HepG2 (cell line): ENCODE data around the gene EIF2S2. TPM values are rescaled to one million over a fixed set of nuclear protein-coding genes. Genes with fewer than 3 reads are reported as not detected.

Experiments
- CENPX ChIP-seq: sonication (generic); formaldehyde crosslinking; IDR thresholded peaks from 2 replicates; pipeline ENCODE4 v1.9.0; 2021; ENCODE audit warnings: mild to moderate bottlenecking, missing genetic modification reagents, moderate library complexity
- ELF3 ChIP-seq: IDR thresholded peaks from 2 replicates; pipeline ENCODE4 v1.6.1; 2016; ENCODE audit warnings: missing genetic modification reagents, missing compliant biosample characterization
- EZH2 ChIP-seq: conservative IDR thresholded peaks from 2 replicates; pipeline ENCODE4 v1.6.1; 2012; ENCODE audit warnings: mild to moderate bottlenecking, low read depth, low read length, moderate library complexity
- ISL2 ChIP-seq: sonication (generic); formaldehyde crosslinking; IDR thresholded peaks from 2 replicates; pipeline ENCODE4 v1.5.0; 2020; ENCODE audit warnings: missing genetic modification reagents
- KMT2B ChIP-seq: IDR thresholded peaks from 2 replicates; pipeline ENCODE4 v1.6.1; 2016; ENCODE audit warnings: missing genetic modification reagents, missing compliant biosample characterization
- PHF21A ChIP-seq: sonication (generic); formaldehyde crosslinking; IDR thresholded peaks from 2 replicates; pipeline ENCODE4 v1.5.0; 2020; ENCODE audit warnings: mild to moderate bottlenecking, missing genetic modification reagents
- RBM22 ChIP-seq: fragments of 200-400 bp; formaldehyde crosslinking; optimal IDR thresholded peaks from 2 replicates; pipeline ENCODE3; 2017; ENCODE audit warnings: mild to moderate bottlenecking, low read length, moderate library complexity
- ZNF263 ChIP-seq: sonication (generic); formaldehyde crosslinking; IDR thresholded peaks from 2 replicates; pipeline ENCODE4 v1.4.0; 2020; ENCODE audit warnings: missing genetic modification reagents
- ZNF616 ChIP-seq: sonication (generic); formaldehyde crosslinking; IDR thresholded peaks from 2 replicates; pipeline ENCODE4 v1.5.0; 2020; ENCODE audit warnings: low read depth, mild to moderate bottlenecking, missing genetic modification reagents
- ZNF781 ChIP-seq: sonication (generic); formaldehyde crosslinking; IDR thresholded peaks from 2 replicates; pipeline ENCODE4 v1.5.1; 2020; ENCODE audit warnings: borderline replicate concordance, mild to moderate bottlenecking, missing genetic modification reagents; ENCODE audit errors: not compliant biosample characterization
- ZSCAN9 ChIP-seq: IDR thresholded peaks from 2 replicates; pipeline ENCODE4 v1.6.1; 2016; ENCODE audit warnings: borderline replicate concordance
- polyA plus RNA-seq, 8 experiments: library from polyadenylated mRNA; depleted of rRNA in 3 of 8; stranded (reverse) in 7 of 8; unstranded in 1 of 8; fragments of >200 nt; fragmentation: Illumina TruSeq in 4 of 8; extraction: Trizol in 4 of 8; gene quantifications; 2 replicates each; pipeline versions ENCODE4 v1.2.1 to v1.2.3, GENCODE V29; 2011 to 2016; ENCODE audit warnings: low read depth in 4 of 8, missing spikeins in 1 of 8, mixed read lengths in 1 of 8; ENCODE audit not compliant: insufficient read depth in 1 of 8
- total RNA-seq, 5 experiments: library from RNA; depleted of rRNA; stranded (reverse); fragments of >200 nt; fragmentation: Illumina TruSeq; extraction: Trizol; gene quantifications; 2 replicates each; pipeline ENCODE4 v1.2.3, GENCODE V29; 2016; ENCODE audit warnings: low read depth in 1 of 5
- TF ChIP-seq, protein P1 (sequence below): sonication (generic); formaldehyde crosslinking; IDR thresholded peaks from 2 replicates; pipeline ENCODE4 v1.4.0; 2020; ENCODE audit warnings: missing genetic modification reagents
- TF ChIP-seq, protein P2 (sequence below): sonication (generic); formaldehyde crosslinking; IDR thresholded peaks from 2 replicates; pipeline ENCODE4 v1.5.0; 2020; ENCODE audit warnings: mild to moderate bottlenecking, missing genetic modification reagents
- TF ChIP-seq, protein P3 (sequence below): sonication (generic); formaldehyde crosslinking; conservative IDR thresholded peaks from 2 replicates; pipeline ENCODE4 v1.8.0; 2022; ENCODE audit warnings: low read depth, missing genetic modification reagents
- TF ChIP-seq, protein P4 (sequence below): IDR thresholded peaks from 2 replicates; pipeline ENCODE4 v1.6.1; 2016; ENCODE audit warnings: low read depth, control low read depth
- TF ChIP-seq, protein P5 (sequence below): sonication (generic); formaldehyde crosslinking; conservative IDR thresholded peaks from 2 replicates; pipeline ENCODE4 v1.8.1; 2023; ENCODE audit warnings: missing genetic modification reagents

The EIF2S2 gene
- total and polyA plus RNA-seq, 2 of the 13 experiments (the other 11 are each of a cell fraction or from before 2014, with no cell fraction given), result 126 to 213 TPM

DNA sequence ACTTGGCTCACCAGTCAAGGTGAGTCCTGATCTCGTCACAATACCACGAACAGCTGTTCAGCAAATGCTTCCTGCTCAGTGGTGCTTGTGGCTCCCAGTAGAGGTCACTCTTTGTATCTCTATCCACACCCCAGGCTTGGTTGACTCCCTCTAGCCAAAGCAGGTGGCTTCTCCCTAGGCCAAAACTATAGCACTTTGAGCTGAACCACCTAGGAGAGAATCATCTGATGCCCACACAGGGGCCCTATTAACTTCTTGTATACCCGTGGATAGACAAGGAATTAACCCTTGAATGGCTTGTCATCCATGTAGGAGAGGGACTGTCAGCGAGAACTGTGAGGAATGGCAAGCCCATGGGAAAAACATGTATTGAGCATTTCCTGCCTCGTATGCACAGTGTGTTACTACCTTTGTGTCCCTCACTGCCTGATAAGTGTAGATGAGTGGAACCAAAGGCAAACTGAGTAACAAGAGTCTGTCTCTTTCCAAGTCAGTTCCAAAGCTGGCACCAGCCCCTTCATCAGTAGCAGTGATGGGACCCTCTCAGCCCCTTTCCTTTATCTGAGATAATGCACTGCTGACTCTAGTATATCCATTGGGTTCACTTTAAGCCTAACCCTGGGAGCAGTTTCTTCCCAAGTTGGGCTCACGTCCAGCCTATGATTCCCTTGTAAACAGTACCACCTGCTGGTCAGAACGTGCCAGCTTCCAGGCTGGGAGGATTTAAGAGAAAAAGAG, 42.5 kb downstream of the EIF2S2 start (continued):
- TF ChIP-seq, protein P1, sequence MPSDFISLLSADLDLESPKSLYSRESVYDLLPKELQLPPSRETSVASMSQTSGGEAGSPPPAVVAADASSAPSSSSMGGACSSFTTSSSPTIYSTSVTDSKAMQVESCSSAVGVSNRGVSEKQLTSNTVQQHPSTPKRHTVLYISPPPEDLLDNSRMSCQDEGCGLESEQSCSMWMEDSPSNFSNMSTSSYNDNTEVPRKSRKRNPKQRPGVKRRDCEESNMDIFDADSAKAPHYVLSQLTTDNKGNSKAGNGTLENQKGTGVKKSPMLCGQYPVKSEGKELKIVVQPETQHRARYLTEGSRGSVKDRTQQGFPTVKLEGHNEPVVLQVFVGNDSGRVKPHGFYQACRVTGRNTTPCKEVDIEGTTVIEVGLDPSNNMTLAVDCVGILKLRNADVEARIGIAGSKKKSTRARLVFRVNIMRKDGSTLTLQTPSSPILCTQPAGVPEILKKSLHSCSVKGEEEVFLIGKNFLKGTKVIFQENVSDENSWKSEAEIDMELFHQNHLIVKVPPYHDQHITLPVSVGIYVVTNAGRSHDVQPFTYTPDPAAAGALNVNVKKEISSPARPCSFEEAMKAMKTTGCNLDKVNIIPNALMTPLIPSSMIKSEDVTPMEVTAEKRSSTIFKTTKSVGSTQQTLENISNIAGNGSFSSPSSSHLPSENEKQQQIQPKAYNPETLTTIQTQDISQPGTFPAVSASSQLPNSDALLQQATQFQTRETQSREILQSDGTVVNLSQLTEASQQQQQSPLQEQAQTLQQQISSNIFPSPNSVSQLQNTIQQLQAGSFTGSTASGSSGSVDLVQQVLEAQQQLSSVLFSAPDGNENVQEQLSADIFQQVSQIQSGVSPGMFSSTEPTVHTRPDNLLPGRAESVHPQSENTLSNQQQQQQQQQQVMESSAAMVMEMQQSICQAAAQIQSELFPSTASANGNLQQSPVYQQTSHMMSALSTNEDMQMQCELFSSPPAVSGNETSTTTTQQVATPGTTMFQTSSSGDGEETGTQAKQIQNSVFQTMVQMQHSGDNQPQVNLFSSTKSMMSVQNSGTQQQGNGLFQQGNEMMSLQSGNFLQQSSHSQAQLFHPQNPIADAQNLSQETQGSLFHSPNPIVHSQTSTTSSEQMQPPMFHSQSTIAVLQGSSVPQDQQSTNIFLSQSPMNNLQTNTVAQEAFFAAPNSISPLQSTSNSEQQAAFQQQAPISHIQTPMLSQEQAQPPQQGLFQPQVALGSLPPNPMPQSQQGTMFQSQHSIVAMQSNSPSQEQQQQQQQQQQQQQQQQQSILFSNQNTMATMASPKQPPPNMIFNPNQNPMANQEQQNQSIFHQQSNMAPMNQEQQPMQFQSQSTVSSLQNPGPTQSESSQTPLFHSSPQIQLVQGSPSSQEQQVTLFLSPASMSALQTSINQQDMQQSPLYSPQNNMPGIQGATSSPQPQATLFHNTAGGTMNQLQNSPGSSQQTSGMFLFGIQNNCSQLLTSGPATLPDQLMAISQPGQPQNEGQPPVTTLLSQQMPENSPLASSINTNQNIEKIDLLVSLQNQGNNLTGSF (CRISPR knock-in tag), result no peak
- TF ChIP-seq PHF21A (CRISPR knock-in tag) (no peak), KMT2B (CRISPR knock-in tag) (0 out of 2 replicates have a peak, but pooled peaks have one; percentile 14), ZNF616 (CRISPR knock-in tag) (no peak), ELF3 (CRISPR knock-in tag) (peak; percentile 76), EZH2 (no peak), ZNF263 (CRISPR knock-in tag) (peak; percentile 10; the same call in 1 of the 2 replicates), RBM22 (peak; percentile 77), CENPX (CRISPR knock-in tag) (no peak), ZSCAN9 (peak; percentile 85; the same call in 1 of the 2 replicates), ISL2 (no peak), ZNF781 (peak; percentile 19)
- TF ChIP-seq, protein P2, sequence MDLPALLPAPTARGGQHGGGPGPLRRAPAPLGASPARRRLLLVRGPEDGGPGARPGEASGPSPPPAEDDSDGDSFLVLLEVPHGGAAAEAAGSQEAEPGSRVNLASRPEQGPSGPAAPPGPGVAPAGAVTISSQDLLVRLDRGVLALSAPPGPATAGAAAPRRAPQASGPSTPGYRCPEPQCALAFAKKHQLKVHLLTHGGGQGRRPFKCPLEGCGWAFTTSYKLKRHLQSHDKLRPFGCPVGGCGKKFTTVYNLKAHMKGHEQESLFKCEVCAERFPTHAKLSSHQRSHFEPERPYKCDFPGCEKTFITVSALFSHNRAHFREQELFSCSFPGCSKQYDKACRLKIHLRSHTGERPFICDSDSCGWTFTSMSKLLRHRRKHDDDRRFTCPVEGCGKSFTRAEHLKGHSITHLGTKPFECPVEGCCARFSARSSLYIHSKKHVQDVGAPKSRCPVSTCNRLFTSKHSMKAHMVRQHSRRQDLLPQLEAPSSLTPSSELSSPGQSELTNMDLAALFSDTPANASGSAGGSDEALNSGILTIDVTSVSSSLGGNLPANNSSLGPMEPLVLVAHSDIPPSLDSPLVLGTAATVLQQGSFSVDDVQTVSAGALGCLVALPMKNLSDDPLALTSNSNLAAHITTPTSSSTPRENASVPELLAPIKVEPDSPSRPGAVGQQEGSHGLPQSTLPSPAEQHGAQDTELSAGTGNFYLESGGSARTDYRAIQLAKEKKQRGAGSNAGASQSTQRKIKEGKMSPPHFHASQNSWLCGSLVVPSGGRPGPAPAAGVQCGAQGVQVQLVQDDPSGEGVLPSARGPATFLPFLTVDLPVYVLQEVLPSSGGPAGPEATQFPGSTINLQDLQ (CRISPR knock-in tag), result 0 out of 2 replicates have a peak, but pooled peaks have one; percentile 61
- TF ChIP-seq, protein P3, sequence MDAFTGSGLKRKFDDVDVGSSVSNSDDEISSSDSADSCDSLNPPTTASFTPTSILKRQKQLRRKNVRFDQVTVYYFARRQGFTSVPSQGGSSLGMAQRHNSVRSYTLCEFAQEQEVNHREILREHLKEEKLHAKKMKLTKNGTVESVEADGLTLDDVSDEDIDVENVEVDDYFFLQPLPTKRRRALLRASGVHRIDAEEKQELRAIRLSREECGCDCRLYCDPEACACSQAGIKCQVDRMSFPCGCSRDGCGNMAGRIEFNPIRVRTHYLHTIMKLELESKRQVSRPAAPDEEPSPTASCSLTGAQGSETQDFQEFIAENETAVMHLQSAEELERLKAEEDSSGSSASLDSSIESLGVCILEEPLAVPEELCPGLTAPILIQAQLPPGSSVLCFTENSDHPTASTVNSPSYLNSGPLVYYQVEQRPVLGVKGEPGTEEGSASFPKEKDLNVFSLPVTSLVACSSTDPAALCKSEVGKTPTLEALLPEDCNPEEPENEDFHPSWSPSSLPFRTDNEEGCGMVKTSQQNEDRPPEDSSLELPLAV (CRISPR knock-in tag), result no peak
- TF ChIP-seq, protein P4, sequence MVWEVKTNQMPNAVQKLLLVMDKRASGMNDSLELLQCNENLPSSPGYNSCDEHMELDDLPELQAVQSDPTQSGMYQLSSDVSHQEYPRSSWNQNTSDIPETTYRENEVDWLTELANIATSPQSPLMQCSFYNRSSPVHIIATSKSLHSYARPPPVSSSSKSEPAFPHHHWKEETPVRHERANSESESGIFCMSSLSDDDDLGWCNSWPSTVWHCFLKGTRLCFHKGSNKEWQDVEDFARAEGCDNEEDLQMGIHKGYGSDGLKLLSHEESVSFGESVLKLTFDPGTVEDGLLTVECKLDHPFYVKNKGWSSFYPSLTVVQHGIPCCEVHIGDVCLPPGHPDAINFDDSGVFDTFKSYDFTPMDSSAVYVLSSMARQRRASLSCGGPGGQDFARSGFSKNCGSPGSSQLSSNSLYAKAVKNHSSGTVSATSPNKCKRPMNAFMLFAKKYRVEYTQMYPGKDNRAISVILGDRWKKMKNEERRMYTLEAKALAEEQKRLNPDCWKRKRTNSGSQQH (CRISPR knock-in tag), result no peak
- TF ChIP-seq, protein P5, sequence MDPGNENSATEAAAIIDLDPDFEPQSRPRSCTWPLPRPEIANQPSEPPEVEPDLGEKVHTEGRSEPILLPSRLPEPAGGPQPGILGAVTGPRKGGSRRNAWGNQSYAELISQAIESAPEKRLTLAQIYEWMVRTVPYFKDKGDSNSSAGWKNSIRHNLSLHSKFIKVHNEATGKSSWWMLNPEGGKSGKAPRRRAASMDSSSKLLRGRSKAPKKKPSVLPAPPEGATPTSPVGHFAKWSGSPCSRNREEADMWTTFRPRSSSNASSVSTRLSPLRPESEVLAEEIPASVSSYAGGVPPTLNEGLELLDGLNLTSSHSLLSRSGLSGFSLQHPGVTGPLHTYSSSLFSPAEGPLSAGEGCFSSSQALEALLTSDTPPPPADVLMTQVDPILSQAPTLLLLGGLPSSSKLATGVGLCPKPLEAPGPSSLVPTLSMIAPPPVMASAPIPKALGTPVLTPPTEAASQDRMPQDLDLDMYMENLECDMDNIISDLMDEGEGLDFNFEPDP (CRISPR knock-in tag), result peak; percentile 89; the same call in 1 of the 2 replicates
